Endothelial cell of umbilical vein (primary cell): Measurements from ENCODE around the gene CREBL2. TPM values are rescaled to one million over a fixed set of nuclear protein-coding genes. Genes with fewer than 3 reads are reported as not detected.
"Not testable (repeated sequence)": the region's sequence is repeated elsewhere in the genome, so short reads cannot be mapped to it uniquely, and the experiment has no call there.

Source experiments
- BruUV-seq: library from RNA; stranded (reverse); fragments of 400-500 nt; replicated peaks from 2 replicates; lab custom pipeline; 2021; lab: Mats Ljungman, UMichigan
- CTCF ChIA-PET: fragments of 300-600, 350-600 bp; sonication (Branson Sonifier 250); formaldehyde crosslinking; loops from one replicate; lab custom pipeline; 2021; ENCODE audit warnings: antibody characterized with exemption, inconsistent platforms; lab: Charles Lee
- POLR2A ChIA-PET: fragments of 300-600, 350-600 bp; sonication (Branson Sonifier 250); formaldehyde crosslinking; loops from one replicate; lab custom pipeline; 2021; ENCODE audit warnings: antibody characterized with exemption, inconsistent platforms; lab: Charles Lee
- DNase-seq: peaks from one replicate; pipeline ENCODE4 v3.0.0-alpha.2; 2011; ENCODE audit warnings: low read depth, low spot score
- FAIRE-seq: peaks from 2 replicates; lab custom pipeline; 2011; peaks lifted over from hg19 to GRCh38; lab: Jason Lieb, UNC
- H2AFZ ChIP-seq: 2 replicates; pipeline ENCODE4 v1.6.0; 2012; ENCODE audit warnings: low read depth, low read length, control low read depth, inconsistent platforms
- H3K27ac ChIP-seq: 2 replicates; pipeline ENCODE4 v1.5.1; 2011; ENCODE audit warnings: low read depth, mild to moderate bottlenecking, control low read depth, low read length, moderate library complexity; ENCODE audit not compliant: insufficient read depth
- H3K27me3 ChIP-seq, 2 experiments: 2 replicates each; pipeline versions ENCODE4 v1.6.0 to v1.6.1; 2011; ENCODE audit warnings: low read length in 2 of 2, mixed read lengths in 1 of 2; ENCODE audit not compliant: control insufficient read depth in 2 of 2, insufficient read depth in 2 of 2
- H3K36me3 ChIP-seq, 2 experiments: 2 replicates in 1 of 2; 3 replicates in 1 of 2; pipeline ENCODE4 v1.5.1; 2011; ENCODE audit warnings: low read length in 2 of 2, mild to moderate bottlenecking in 1 of 2, moderate library complexity in 1 of 2; ENCODE audit not compliant: control insufficient read depth in 2 of 2, insufficient read depth in 2 of 2; ENCODE audit errors: extremely low read depth in 1 of 2
- H3K4me1 ChIP-seq: 3 replicates; pipeline ENCODE4 v1.5.1; 2011; ENCODE audit warnings: mild to moderate bottlenecking, low read length; ENCODE audit not compliant: control insufficient read depth, insufficient read depth; ENCODE audit errors: extremely low read depth
- H3K4me2 ChIP-seq: 2 replicates; pipeline ENCODE4 v1.6.1; 2011; ENCODE audit warnings: low read length, control low read depth, mixed read lengths; ENCODE audit not compliant: insufficient read depth
- H3K4me3 ChIP-seq, 3 experiments: fragments of 200-600 bp in 1 of 3; sonication (generic), shearing (Covaris generic) in 1 of 3; replicated peaks in 1 of 3; 2 replicates each; pipeline ENCODE4 v1.5.1; 2011 to 2016; ENCODE audit warnings: control low read depth in 3 of 3, low read length in 3 of 3, mild to moderate bottlenecking in 2 of 3, inconsistent platforms in 1 of 3, low read depth in 1 of 3, moderate library complexity in 1 of 3; ENCODE audit not compliant: insufficient read depth in 1 of 3
- H3K79me2 ChIP-seq: 2 replicates; pipeline ENCODE4 v1.6.0; 2012; ENCODE audit warnings: low read length, inconsistent platforms; ENCODE audit not compliant: control insufficient read depth, insufficient read depth
- H3K9ac ChIP-seq: replicated peaks from 2 replicates; pipeline ENCODE3; 2011; ENCODE audit warnings: low read length, control low read depth; ENCODE audit not compliant: insufficient read depth; ENCODE audit errors: extremely low read depth
- H3K9me1 ChIP-seq: replicated peaks from 3 replicates; pipeline ENCODE4 v1.6.0; 2011; ENCODE audit warnings: mild to moderate bottlenecking, low read length; ENCODE audit not compliant: control insufficient read depth, insufficient read depth; ENCODE audit errors: extremely low read depth
- H3K9me3 ChIP-seq: replicated peaks from 2 replicates; pipeline ENCODE4 v1.5.1; 2012; ENCODE audit warnings: low read length, inconsistent platforms; ENCODE audit not compliant: control insufficient read depth, insufficient read depth
- H4K20me1 ChIP-seq: replicated peaks from 2 replicates; pipeline ENCODE3; 2011; ENCODE audit warnings: mild to moderate bottlenecking, low read length; ENCODE audit not compliant: control insufficient read depth, insufficient read depth; ENCODE audit errors: extremely low read depth
- GATA2 ChIP-seq: IDR thresholded peaks from 2 replicates; pipeline ENCODE4 v1.7.0; 2011; ENCODE audit warnings: low read depth, mild to moderate bottlenecking, moderate library complexity, mixed read lengths, low read length; ENCODE audit not compliant: insufficient read length, insufficient read depth
- POLR2AphosphoS5 ChIP-seq: IDR thresholded peaks from 2 replicates; pipeline ENCODE4 v1.6.1; 2012; ENCODE audit warnings: low read depth, mild to moderate bottlenecking, control low read depth, low read length, moderate library complexity; ENCODE audit not compliant: insufficient read depth
- dilution Hi-C: fragments of 300-500 bp; cut with MboI; formaldehyde crosslinking; loops from one replicate; pipeline ENCODE4 v1.15.0; 2019; ENCODE audit warnings: low sequenced_read_pairs; ENCODE audit not compliant: extremely low pct_ligation_motif_present
- intact Hi-C: fragments of 100-400 bp; cut with micrococcal nuclease; formaldehyde crosslinking; loops from one replicate; pipeline ENCODE4 v1.10.0; 2022
- polyA plus RNA-seq, 4 experiments: library from polyadenylated mRNA; depleted of rRNA in 3 of 4; stranded (reverse) in 3 of 4; unstranded in 1 of 4; fragments of >200 nt; gene quantifications; 2 replicates each; pipeline versions ENCODE4 v1.2.1 to v1.2.3, GENCODE V29; 2011 to 2012; ENCODE audit warnings: missing spikeins in 1 of 4
- total RNA-seq: library from RNA; stranded (reverse); gene quantifications from 2 replicates; pipeline ENCODE4 v1.2.3, GENCODE V29; 2021

CREBL2 gene
- total and polyA plus RNA-seq, 2 donors (not counting 3 experiments of a cell fraction or from before 2014, with no cell fraction given), result 10.5 to 19.4 TPM

DNA sequence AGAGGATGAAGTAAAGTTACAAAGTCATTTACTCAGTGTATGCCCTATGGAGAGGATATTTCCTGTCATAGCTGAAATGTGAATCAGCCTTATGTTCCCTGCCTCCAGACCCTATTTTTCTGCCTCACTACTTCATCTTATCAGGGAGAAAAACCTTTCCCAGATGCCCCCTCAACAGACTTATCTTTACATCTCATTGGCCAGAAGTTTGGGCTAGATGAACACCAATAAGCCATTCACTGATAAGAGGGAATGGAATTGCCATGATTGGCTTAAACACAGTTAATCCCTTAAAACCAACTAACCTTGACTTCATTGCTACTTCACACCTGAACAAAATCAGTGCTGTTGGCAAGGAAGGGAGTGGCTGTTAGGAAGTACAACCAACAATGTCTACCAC is 40.1 kb downstream of the CREBL2 start:
- H3K36me3 ChIP-seq, result no peaks in the 10 kb centered on the region
- no peaks in the 10 kb centered on the region for H3K9me3 ChIP-seq
- no peaks in the 10 kb centered on the region for H4K20me1 ChIP-seq
- no peak overlapping the region for H3K27ac ChIP-seq
- intact Hi-C loops (no loop called here), dilution Hi-C loops (no loop called here)
- H3K4me2 ChIP-seq, result no peak overlapping the region
- H3K4me3 ChIP-seq, result no peak overlapping the region
- H3K79me2 ChIP-seq, result no peaks in the 10 kb centered on the region
- no peak overlapping the region for H2AFZ ChIP-seq
- TF ChIP-seq GATA2 (no peak), POLR2AphosphoS5 (no peak)
- POLR2A ChIA-PET, result no interaction called here
- BruUV-seq, result no TSS peak
- CTCF ChIA-PET, result no interaction called here
- DNase-seq, result no peak
- H3K27me3 ChIP-seq, result peaks cover 4 to 5% of the 10 kb centered on the region in 2 experiments
- H3K9ac ChIP-seq, result no peak overlapping the region
- FAIRE-seq, result no peak
- H3K4me1 ChIP-seq, result no peaks in the 10 kb centered on the region
- H3K9me1 ChIP-seq, result no peaks in the 10 kb centered on the region

DNA sequence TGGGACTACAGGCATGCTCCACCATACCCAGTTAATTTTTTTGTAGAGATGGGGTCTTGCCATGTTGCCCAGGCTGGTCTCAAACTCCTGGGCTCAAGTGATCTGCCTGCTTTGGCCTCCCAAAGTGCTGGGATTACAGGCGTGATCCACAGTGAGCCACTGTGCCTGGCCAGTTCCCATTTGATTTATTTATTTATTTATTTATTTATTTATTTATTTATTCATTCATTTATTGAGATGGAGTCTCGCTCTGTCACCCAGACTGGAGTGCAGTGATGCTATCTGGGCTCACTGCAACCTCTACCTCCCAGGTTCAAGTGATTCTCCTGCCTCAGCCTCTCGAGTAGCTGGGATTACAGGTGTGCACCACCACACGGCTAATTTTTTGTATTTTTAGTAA is 41.0 kb downstream of the CREBL2 start:
- H3K27ac ChIP-seq, H3K4me1 ChIP-seq, DNase-seq, H3K9me1 ChIP-seq, BruUV-seq, H3K36me3 ChIP-seq, H3K4me3 ChIP-seq, intact Hi-C loops, dilution Hi-C loops, H3K27me3 ChIP-seq, FAIRE-seq, H3K79me2 ChIP-seq, H2AFZ ChIP-seq, H4K20me1 ChIP-seq, H3K4me2 ChIP-seq, POLR2A ChIA-PET, H3K9me3 ChIP-seq, H3K9ac ChIP-seq: not testable (repeated sequence)
- CTCF ChIA-PET, result interaction anchor here (1.9 kb wide), 1 partner anchor 84 kb away, joined by 8 read pairs; no protein-coding TSS in a partner anchor
